Endothelial cell of umbilical vein (primary cell): ENCODE measurements around the gene ATAD3A. TPM values are rescaled to one million over a fixed set of nuclear protein-coding genes. Genes with fewer than 3 reads are reported as not detected.
"Not testable (repeated sequence)": the region's sequence is repeated elsewhere in the genome, so short reads cannot be mapped to it uniquely, and the experiment has no call there.

Experiments
- BruUV-seq: library from RNA; stranded (reverse); fragments of 400-500 nt; replicated peaks from 2 replicates; lab custom pipeline; 2021; lab: Mats Ljungman, UMichigan
- CTCF ChIA-PET: fragments of 300-600, 350-600 bp; sonication (Branson Sonifier 250); formaldehyde crosslinking; loops from one replicate; lab custom pipeline; 2021; ENCODE audit warnings: antibody characterized with exemption, inconsistent platforms; lab: Charles Lee
- POLR2A ChIA-PET: fragments of 300-600, 350-600 bp; sonication (Branson Sonifier 250); formaldehyde crosslinking; loops from one replicate; lab custom pipeline; 2021; ENCODE audit warnings: antibody characterized with exemption, inconsistent platforms; lab: Charles Lee
- DNase-seq: peaks from one replicate; pipeline ENCODE4 v3.0.0-alpha.2; 2011; ENCODE audit warnings: low read depth, low spot score
- FAIRE-seq: peaks from 2 replicates; lab custom pipeline; 2011; peaks lifted over from hg19 to GRCh38; lab: Jason Lieb, UNC
- H2AFZ ChIP-seq: 2 replicates; pipeline ENCODE4 v1.6.0; 2012; ENCODE audit warnings: low read depth, low read length, control low read depth, inconsistent platforms
- H3K27ac ChIP-seq: 2 replicates; pipeline ENCODE4 v1.5.1; 2011; ENCODE audit warnings: low read depth, mild to moderate bottlenecking, control low read depth, low read length, moderate library complexity; ENCODE audit not compliant: insufficient read depth
- H3K27me3 ChIP-seq, 2 experiments: 2 replicates each; pipeline versions ENCODE4 v1.6.0 to v1.6.1; 2011; ENCODE audit warnings: low read length in 2 of 2, mixed read lengths in 1 of 2; ENCODE audit not compliant: control insufficient read depth in 2 of 2, insufficient read depth in 2 of 2
- H3K36me3 ChIP-seq, 2 experiments: 2 replicates in 1 of 2; 3 replicates in 1 of 2; pipeline ENCODE4 v1.5.1; 2011; ENCODE audit warnings: low read length in 2 of 2, mild to moderate bottlenecking in 1 of 2, moderate library complexity in 1 of 2; ENCODE audit not compliant: control insufficient read depth in 2 of 2, insufficient read depth in 2 of 2; ENCODE audit errors: extremely low read depth in 1 of 2
- H3K4me1 ChIP-seq: 3 replicates; pipeline ENCODE4 v1.5.1; 2011; ENCODE audit warnings: mild to moderate bottlenecking, low read length; ENCODE audit not compliant: control insufficient read depth, insufficient read depth; ENCODE audit errors: extremely low read depth
- H3K4me2 ChIP-seq: 2 replicates; pipeline ENCODE4 v1.6.1; 2011; ENCODE audit warnings: low read length, control low read depth, mixed read lengths; ENCODE audit not compliant: insufficient read depth
- H3K4me3 ChIP-seq, 3 experiments: fragments of 200-600 bp in 1 of 3; sonication (generic), shearing (Covaris generic) in 1 of 3; replicated peaks in 1 of 3; 2 replicates each; pipeline ENCODE4 v1.5.1; 2011 to 2016; ENCODE audit warnings: control low read depth in 3 of 3, low read length in 3 of 3, mild to moderate bottlenecking in 2 of 3, inconsistent platforms in 1 of 3, low read depth in 1 of 3, moderate library complexity in 1 of 3; ENCODE audit not compliant: insufficient read depth in 1 of 3
- H3K79me2 ChIP-seq: 2 replicates; pipeline ENCODE4 v1.6.0; 2012; ENCODE audit warnings: low read length, inconsistent platforms; ENCODE audit not compliant: control insufficient read depth, insufficient read depth
- H3K9ac ChIP-seq: replicated peaks from 2 replicates; pipeline ENCODE3; 2011; ENCODE audit warnings: low read length, control low read depth; ENCODE audit not compliant: insufficient read depth; ENCODE audit errors: extremely low read depth
- H3K9me1 ChIP-seq: replicated peaks from 3 replicates; pipeline ENCODE4 v1.6.0; 2011; ENCODE audit warnings: mild to moderate bottlenecking, low read length; ENCODE audit not compliant: control insufficient read depth, insufficient read depth; ENCODE audit errors: extremely low read depth
- H3K9me3 ChIP-seq: replicated peaks from 2 replicates; pipeline ENCODE4 v1.5.1; 2012; ENCODE audit warnings: low read length, inconsistent platforms; ENCODE audit not compliant: control insufficient read depth, insufficient read depth
- H4K20me1 ChIP-seq: replicated peaks from 2 replicates; pipeline ENCODE3; 2011; ENCODE audit warnings: mild to moderate bottlenecking, low read length; ENCODE audit not compliant: control insufficient read depth, insufficient read depth; ENCODE audit errors: extremely low read depth
- EZH2 ChIP-seq: IDR thresholded peaks from 2 replicates; pipeline ENCODE4 v1.6.1; 2012; ENCODE audit warnings: borderline replicate concordance, low read depth, mild to moderate bottlenecking, moderate library complexity, low read length, inconsistent platforms; ENCODE audit not compliant: severe bottlenecking
- FOS ChIP-seq: IDR thresholded peaks from 2 replicates; pipeline ENCODE4 v1.6.1; 2011; ENCODE audit warnings: mild to moderate bottlenecking, low read length, moderate library complexity, borderline replicate concordance; ENCODE audit not compliant: insufficient read depth
- GATA2 ChIP-seq: IDR thresholded peaks from 2 replicates; pipeline ENCODE4 v1.7.0; 2011; ENCODE audit warnings: low read depth, mild to moderate bottlenecking, moderate library complexity, mixed read lengths, low read length; ENCODE audit not compliant: insufficient read length, insufficient read depth
- JUN ChIP-seq: IDR thresholded peaks from 2 replicates; pipeline ENCODE4 v1.6.1; 2011; ENCODE audit warnings: borderline replicate concordance, low read depth; ENCODE audit not compliant: insufficient read length, insufficient read depth
- MYC ChIP-seq: IDR thresholded peaks from one replicate; pipeline ENCODE4 v1.6.1; 2011; ENCODE audit warnings: mild to moderate bottlenecking, low read depth, low read length
- POLR2A ChIP-seq: IDR thresholded peaks from 2 replicates; pipeline ENCODE4 v1.6.1; 2012; ENCODE audit warnings: low read depth, mild to moderate bottlenecking, control low read depth, low read length
- POLR2AphosphoS5 ChIP-seq: IDR thresholded peaks from 2 replicates; pipeline ENCODE4 v1.6.1; 2012; ENCODE audit warnings: low read depth, mild to moderate bottlenecking, control low read depth, low read length, moderate library complexity; ENCODE audit not compliant: insufficient read depth
- dilution Hi-C: fragments of 300-500 bp; cut with MboI; formaldehyde crosslinking; loops from one replicate; pipeline ENCODE4 v1.15.0; 2019; ENCODE audit warnings: low sequenced_read_pairs; ENCODE audit not compliant: extremely low pct_ligation_motif_present
- intact Hi-C: fragments of 100-400 bp; cut with micrococcal nuclease; formaldehyde crosslinking; loops from one replicate; pipeline ENCODE4 v1.10.0; 2022
- polyA plus RNA-seq, 4 experiments: library from polyadenylated mRNA; depleted of rRNA in 3 of 4; stranded (reverse) in 3 of 4; unstranded in 1 of 4; fragments of >200 nt; gene quantifications; 2 replicates each; pipeline versions ENCODE4 v1.2.1 to v1.2.3, GENCODE V29; 2011 to 2012; ENCODE audit warnings: missing spikeins in 1 of 4
- total RNA-seq: library from RNA; stranded (reverse); gene quantifications from 2 replicates; pipeline ENCODE4 v1.2.3, GENCODE V29; 2021
- TF ChIP-seq, protein P1 (sequence below), 2 donors: IDR thresholded peaks; 1 replicate in 1 of 2; 2 replicates in 1 of 2; pipeline ENCODE4 v1.5.1; 2011; ENCODE audit warnings: low read length in 2 of 2, mild to moderate bottlenecking in 2 of 2, moderate library complexity in 2 of 2, control low read depth in 1 of 2, inconsistent platforms in 1 of 2, low read depth in 1 of 2; ENCODE audit not compliant: insufficient read depth in 1 of 2; ENCODE audit errors: extremely low read depth in 1 of 2
- TF ChIP-seq, protein P2 (sequence below): IDR thresholded peaks from 2 replicates; pipeline ENCODE4 v1.6.1; 2011; ENCODE audit not compliant: insufficient read depth, insufficient read length

ATAD3A gene
- total and polyA plus RNA-seq, 2 donors (not counting 3 experiments of a cell fraction or from before 2014, with no cell fraction given), result 24.9 to 55.2 TPM

DNA sequence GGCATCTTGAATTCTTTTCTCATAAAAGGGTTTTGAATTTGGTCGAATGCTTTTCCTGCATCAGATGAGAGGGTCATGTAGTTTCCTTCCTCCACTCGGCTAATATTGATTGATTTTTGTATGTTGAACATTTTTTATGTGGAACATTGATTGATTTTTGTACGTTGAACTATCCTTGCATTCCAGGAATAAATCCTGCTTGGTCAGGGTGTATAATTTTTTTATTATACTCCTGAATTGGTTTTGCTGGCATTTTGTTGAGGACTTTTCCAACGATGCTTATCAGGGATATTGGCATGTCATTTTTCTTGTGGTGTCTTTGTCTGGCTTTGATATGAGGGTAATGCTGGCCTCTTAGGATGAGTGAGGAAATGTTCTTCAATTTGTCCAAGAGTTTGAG is 20.0 kb downstream of the ATAD3A start:
- Histone ChIP-seq H3K4me2 (no peak overlapping the region), H3K9ac (no peak overlapping the region), H3K79me2 (no peaks in the 10 kb centered on the region), H3K4me3 (no peak overlapping the region), H3K27me3 (no peaks in the 10 kb centered on the region), H2AFZ (no peak overlapping the region), H3K9me3 (no peaks in the 10 kb centered on the region), H3K4me1 (no peaks in the 10 kb centered on the region), H3K36me3 (peaks cover 7 to 19% of the 10 kb centered on the region in 2 experiments), H3K9me1 (no peaks in the 10 kb centered on the region), H4K20me1 (no peaks in the 10 kb centered on the region), H3K27ac (no peak overlapping the region)
- intact Hi-C loops (no loop called here), dilution Hi-C loops (no loop called here)
- DNase-seq (no peak), FAIRE-seq (no peak)
- ChIA-PET POLR2A (no interaction called here), CTCF (no interaction called here)
- TF ChIP-seq POLR2A (no peak), POLR2AphosphoS5 (no peak), JUN (no peak), GATA2 (no peak), EZH2 (no peak), FOS (no peak), MYC (no peak)
- TF ChIP-seq, protein P1, sequence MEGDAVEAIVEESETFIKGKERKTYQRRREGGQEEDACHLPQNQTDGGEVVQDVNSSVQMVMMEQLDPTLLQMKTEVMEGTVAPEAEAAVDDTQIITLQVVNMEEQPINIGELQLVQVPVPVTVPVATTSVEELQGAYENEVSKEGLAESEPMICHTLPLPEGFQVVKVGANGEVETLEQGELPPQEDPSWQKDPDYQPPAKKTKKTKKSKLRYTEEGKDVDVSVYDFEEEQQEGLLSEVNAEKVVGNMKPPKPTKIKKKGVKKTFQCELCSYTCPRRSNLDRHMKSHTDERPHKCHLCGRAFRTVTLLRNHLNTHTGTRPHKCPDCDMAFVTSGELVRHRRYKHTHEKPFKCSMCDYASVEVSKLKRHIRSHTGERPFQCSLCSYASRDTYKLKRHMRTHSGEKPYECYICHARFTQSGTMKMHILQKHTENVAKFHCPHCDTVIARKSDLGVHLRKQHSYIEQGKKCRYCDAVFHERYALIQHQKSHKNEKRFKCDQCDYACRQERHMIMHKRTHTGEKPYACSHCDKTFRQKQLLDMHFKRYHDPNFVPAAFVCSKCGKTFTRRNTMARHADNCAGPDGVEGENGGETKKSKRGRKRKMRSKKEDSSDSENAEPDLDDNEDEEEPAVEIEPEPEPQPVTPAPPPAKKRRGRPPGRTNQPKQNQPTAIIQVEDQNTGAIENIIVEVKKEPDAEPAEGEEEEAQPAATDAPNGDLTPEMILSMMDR (IDR thresholded peaks at IDR 0.05; ENCODE audit: extremely low read depth in 1 of 2, insufficient read depth in 1 of 2, low read depth in 1 of 2, low read length in 2 of 2), result no peak
- TF ChIP-seq, protein P2, sequence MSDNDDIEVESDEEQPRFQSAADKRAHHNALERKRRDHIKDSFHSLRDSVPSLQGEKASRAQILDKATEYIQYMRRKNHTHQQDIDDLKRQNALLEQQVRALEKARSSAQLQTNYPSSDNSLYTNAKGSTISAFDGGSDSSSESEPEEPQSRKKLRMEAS, result no peak
- BruUV-seq, result no TSS peak

DNA sequence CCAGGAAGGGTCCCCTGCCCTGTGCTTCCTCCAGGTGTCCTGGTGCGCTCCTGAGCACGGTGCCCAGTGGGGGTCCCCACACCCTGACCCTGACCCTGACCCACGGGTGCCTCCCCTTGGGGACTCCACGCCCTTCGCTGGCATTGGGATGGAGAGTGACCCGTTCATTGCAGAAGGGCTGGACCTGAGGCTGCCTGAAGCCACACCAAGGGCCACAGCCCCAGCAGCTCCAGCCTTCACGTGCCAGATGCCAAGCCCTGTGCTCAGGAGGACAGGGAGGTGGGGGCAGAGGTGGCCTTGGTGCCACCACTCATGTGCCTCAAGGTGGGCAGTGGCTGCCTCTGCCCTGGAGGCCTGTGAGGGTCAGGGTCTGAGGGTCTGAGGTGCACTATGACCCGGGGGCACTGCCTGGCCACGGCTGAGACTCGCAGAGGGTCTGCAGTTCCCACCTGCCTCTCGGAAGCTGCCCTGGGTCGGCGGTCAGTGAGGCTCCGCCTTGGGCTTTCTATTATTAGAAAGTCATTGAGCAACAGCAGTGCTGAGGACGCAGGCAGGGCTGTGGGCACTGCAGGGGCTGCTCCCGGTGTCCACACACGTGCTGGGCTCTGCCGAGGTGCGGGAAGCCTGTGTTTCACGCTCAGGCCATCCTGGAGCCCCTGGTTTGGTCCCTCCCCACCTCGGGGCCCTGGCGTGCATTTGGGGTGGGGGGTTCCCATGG is 21.4 kb downstream of the ATAD3A start:
- H3K9ac ChIP-seq, intact Hi-C loops, dilution Hi-C loops, H3K27ac ChIP-seq, H3K79me2 ChIP-seq, H3K4me1 ChIP-seq, POLR2A ChIA-PET, H3K9me1 ChIP-seq, H3K4me3 ChIP-seq, BruUV-seq, H3K27me3 ChIP-seq, CTCF ChIA-PET, H4K20me1 ChIP-seq, FAIRE-seq, DNase-seq, H2AFZ ChIP-seq, H3K4me2 ChIP-seq, H3K9me3 ChIP-seq: not testable (repeated sequence)
- H3K36me3 ChIP-seq, result peaks cover 3 to 15% of the 10 kb centered on the region in 2 experiments

DNA sequence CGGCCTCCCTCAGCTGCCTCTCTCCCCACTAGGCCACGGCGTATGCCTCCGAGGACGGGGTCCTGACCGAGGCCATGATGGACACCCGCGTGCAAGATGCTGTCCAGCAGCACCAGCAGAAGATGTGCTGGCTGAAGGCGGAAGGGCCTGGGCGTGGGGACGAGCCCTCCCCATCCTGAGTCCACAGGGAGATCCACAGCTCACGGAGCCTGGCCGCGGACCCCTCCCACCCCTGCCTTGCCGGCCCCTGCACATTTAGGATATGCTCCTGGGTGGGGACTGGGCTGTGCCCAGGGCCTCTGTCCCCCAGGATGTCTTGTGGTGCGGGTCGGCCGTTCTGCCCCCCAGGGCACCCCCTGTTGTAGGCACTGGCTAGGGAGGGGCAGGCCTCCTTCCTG is 21.9 kb downstream of the ATAD3A start:
- not testable (repeated sequence) for BruUV-seq, H3K9me1 ChIP-seq

More for the DNA sequence above, 21.9 kb downstream of the ATAD3A start:
- CTCF ChIA-PET, H3K27ac ChIP-seq, POLR2A ChIA-PET, H3K79me2 ChIP-seq, H3K9ac ChIP-seq, H3K27me3 ChIP-seq, H3K4me2 ChIP-seq, dilution Hi-C loops, H2AFZ ChIP-seq, DNase-seq, H4K20me1 ChIP-seq, FAIRE-seq, H3K9me3 ChIP-seq, intact Hi-C loops, H3K4me1 ChIP-seq, H3K4me3 ChIP-seq: not testable (repeated sequence)
- peaks cover under 1 to 11% of the 10 kb centered on the region in 2 experiments for H3K36me3 ChIP-seq
